Omental fat pad (tissue), 4 donors: Measurements from ENCODE around the gene ACAP2. TPM values are rescaled to one million over a fixed set of nuclear protein-coding genes. Genes with fewer than 3 reads are reported as not detected.

ENCODE experiments used
- ATAC-seq: fragments of 150-250 bp; one replicate; pipeline ENCODE4 v1.9.1; 2016; ENCODE audit warnings: mild to moderate bottlenecking, moderate library complexity; ENCODE audit not compliant: low FRiP score
- DNase-seq: peaks from one replicate; pipeline ENCODE4 v3.0.0-alpha.2; 2019; ENCODE audit warnings: low spot score
- CTCF ChIP-seq, 3 donors: fragments of 450-650 bp; IDR thresholded peaks; one replicate each; pipeline ENCODE4 v1.5.1; 2016 to 2017; ENCODE audit warnings: antibody characterized with exemption in 3 of 3, mild to moderate bottlenecking in 3 of 3, moderate library complexity in 2 of 3
- total RNA-seq, 4 donors: library from RNA; depleted of rRNA; stranded (reverse); fragments of >200 nt; gene quantifications; one replicate each; pipeline ENCODE4 v1.1.0, GENCODE V29; 2016

ACAP2 gene
- total RNA-seq, 4 donors from 2014 or later, result 41.6 to 76.1 (median 44.5) TPM

GRCh38 chr3:195246581-195246995, 196.2 kb downstream of the ACAP2 start:
- no peak for TF ChIP-seq CTCF (IDR thresholded peaks at IDR 0.05)
- DNase-seq (no peak), ATAC-seq (no peak)

GRCh38 chr3:195245531-195245951, 197.3 kb downstream of the ACAP2 start:
- DNase-seq (peak; percentile 6), ATAC-seq (no peak)
- no peak for TF ChIP-seq CTCF (IDR thresholded peaks at IDR 0.05)

- DNase-seq, result peak; percentile 16
Observed at GRCh38 chr3:195241592-195242355, 201.0 kb downstream of the ACAP2 start.

GRCh38 chr3:195240939-195241338, 201.9 kb downstream of the ACAP2 start:
- ATAC-seq, result no peak

More at GRCh38 chr3:195241592-195242355, 201.0 kb downstream of the ACAP2 start:
- ATAC-seq, result no peak
- TF ChIP-seq CTCF (IDR thresholded peaks at IDR 0.05), result no peak

GRCh38 chr3:195240171-195240701, 202.6 kb downstream of the ACAP2 start:
- ATAC-seq, result no peak
- no peak for TF ChIP-seq CTCF (IDR thresholded peaks at IDR 0.05)
- peak; percentile 13 for DNase-seq

More at GRCh38 chr3:195240939-195241338, 201.9 kb downstream of the ACAP2 start:
- DNase-seq, result peak; percentile 20
- no peak for TF ChIP-seq CTCF (IDR thresholded peaks at IDR 0.05)

GRCh38 chr3:195239121-195239520, 203.7 kb downstream of the ACAP2 start:
- DNase-seq (no peak), ATAC-seq (no peak)
- no peak for TF ChIP-seq CTCF (IDR thresholded peaks at IDR 0.05)
